ENCODE data around the gene TCF12. TPM values are rescaled to one million over a fixed set of nuclear protein-coding genes. Genes with fewer than 3 reads are reported as not detected.

Gene TCF12
- total RNA-seq, 6 experiments from 2014 or later, result 106 to 200 (median 149) TPM

DNA sequence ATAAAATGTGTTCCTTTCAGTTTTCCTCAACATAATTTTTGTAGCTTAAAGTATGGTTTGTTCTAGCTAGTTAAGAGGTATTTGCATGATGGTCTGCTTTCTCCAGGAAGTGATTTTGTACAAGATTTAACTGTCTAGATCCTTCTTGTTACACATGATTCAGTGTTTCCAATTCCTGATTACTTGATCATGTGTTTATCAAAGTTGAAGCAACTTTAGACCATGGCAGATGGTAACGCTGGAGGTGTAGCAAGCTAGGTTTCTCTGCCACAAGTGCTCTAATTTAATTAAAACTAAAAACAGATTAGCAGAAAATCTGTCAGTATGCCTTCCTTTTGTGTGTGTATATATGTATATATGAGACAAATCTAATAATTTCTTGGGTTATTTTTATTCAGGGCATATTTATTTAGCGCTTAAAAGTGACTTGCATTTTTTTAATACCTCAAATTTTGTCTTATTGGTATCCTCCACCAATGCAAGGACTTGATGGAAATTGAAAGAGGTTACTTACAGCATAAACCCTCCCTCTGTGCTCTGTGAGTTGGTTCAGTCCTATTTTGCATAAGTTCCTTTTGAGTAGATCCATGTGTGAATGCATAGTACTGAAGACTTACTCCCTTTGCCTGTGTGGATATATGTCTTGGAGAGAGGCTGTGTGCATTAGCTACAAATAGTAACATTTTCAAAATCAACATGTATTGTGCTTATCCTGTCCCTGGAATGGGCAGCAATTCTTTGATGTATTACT lies 300.6 kb downstream of the TCF12 start:
- Mint-ChIP-seq H3K36me3 (ENCODE audit: low read depth) (no peaks in the 10 kb centered on the region), H3K27me3 (ENCODE audit: insufficient read depth) (no peaks in the 10 kb centered on the region; the same call in 1 of the 2 replicates), H3K4me1 (ENCODE audit: low read depth) (peaks cover 74% of the 10 kb centered on the region), H3K4me3 (peak overlapping the region; percentile 95), H3K27ac (peak overlapping the region; percentile 90), H3K9me3 (no peaks in the 10 kb centered on the region)
- TF ChIP-seq, protein P1, sequence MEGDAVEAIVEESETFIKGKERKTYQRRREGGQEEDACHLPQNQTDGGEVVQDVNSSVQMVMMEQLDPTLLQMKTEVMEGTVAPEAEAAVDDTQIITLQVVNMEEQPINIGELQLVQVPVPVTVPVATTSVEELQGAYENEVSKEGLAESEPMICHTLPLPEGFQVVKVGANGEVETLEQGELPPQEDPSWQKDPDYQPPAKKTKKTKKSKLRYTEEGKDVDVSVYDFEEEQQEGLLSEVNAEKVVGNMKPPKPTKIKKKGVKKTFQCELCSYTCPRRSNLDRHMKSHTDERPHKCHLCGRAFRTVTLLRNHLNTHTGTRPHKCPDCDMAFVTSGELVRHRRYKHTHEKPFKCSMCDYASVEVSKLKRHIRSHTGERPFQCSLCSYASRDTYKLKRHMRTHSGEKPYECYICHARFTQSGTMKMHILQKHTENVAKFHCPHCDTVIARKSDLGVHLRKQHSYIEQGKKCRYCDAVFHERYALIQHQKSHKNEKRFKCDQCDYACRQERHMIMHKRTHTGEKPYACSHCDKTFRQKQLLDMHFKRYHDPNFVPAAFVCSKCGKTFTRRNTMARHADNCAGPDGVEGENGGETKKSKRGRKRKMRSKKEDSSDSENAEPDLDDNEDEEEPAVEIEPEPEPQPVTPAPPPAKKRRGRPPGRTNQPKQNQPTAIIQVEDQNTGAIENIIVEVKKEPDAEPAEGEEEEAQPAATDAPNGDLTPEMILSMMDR (IDR thresholded peaks at IDR 0.05), result no peak
- peak; percentile 89 for DNase-seq

DNA sequence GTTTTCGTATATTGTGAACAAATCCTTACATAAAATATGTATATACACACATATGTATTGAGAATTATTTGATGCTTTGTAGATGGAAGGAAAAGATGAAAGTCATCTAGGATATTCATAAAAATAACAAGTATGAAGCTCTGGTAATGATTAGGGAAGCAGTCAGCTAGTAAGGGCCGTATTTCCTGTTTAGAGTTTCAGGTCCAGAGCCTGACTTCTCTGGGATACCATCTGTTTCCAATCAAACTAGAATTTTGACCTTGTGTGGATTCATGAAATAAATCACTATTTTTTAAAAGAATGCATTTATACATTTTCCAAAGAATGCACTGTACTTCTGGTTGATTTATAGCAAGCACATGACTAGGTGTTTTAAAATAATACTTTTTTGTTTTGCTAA lies 301.8 kb downstream of the TCF12 start:
- no peaks in the 10 kb centered on the region for H3K9me3 Mint-ChIP-seq
- peak overlapping the region; percentile 95 for H3K4me3 Mint-ChIP-seq
- H3K36me3 Mint-ChIP-seq (ENCODE audit: low read depth), result no peaks in the 10 kb centered on the region
- DNase-seq, result peak; percentile 74
- H3K4me1 Mint-ChIP-seq (ENCODE audit: low read depth), result peaks cover 73% of the 10 kb centered on the region
- peak overlapping the region; percentile 90 for H3K27ac Mint-ChIP-seq
- TF ChIP-seq, protein P1 (IDR thresholded peaks at IDR 0.05), result no peak
- no peaks in the 10 kb centered on the region; the same call in 1 of the 2 replicates for H3K27me3 Mint-ChIP-seq (ENCODE audit: insufficient read depth)

DNA sequence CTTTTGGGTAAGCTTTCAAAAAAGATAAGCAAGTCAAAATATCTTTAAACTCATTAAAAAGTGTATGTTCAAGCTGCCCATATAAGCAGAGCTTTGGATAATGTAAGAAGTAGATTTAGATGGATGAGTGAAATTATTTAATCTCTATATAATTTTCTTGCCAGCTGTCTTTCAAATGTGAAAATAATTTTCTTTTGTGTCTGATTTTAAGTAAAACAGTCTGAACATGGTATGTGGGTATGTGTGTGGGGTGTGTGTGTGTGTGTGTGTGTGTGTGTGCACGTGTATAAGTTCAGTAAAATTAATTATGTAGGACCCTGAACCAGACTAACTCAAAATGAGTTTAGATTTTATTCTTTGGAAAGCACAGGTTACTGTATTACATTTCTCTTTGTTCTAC lies 302.7 kb downstream of the TCF12 start:
- H3K27ac Mint-ChIP-seq, result peak overlapping the region; percentile 90
- no peaks in the 10 kb centered on the region for H3K36me3 Mint-ChIP-seq (ENCODE audit: low read depth)
- peak overlapping the region; percentile 95 for H3K4me3 Mint-ChIP-seq
- H3K27me3 Mint-ChIP-seq (ENCODE audit: insufficient read depth), result no peaks in the 10 kb centered on the region; the same call in 1 of the 2 replicates
- H3K9me3 Mint-ChIP-seq, result no peaks in the 10 kb centered on the region
- H3K4me1 Mint-ChIP-seq (ENCODE audit: low read depth), result peaks cover 63% of the 10 kb centered on the region
- DNase-seq, result no peak
- TF ChIP-seq, protein P1 (IDR thresholded peaks at IDR 0.05), result no peak

DNA sequence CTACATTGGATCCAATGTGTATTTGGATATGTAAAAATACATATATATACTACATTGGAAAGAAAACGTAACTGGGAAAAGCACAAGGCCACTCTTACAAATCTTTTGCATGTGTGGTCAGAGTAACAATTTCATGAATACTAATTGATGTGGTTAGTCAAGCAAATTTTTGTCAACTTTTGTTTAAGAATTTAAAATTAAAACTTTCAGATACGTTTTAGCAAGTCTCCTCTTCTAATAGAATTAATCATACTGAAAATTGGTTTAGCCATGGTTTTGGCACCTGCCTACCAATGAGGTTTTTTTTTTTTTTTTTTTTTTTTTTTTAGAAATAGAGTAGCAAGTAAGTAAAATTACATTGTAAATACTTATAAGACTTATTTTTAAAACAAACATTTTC lies 304.9 kb downstream of the TCF12 start:
- TF ChIP-seq, protein P1 (IDR thresholded peaks at IDR 0.05), result no peak

DNA sequence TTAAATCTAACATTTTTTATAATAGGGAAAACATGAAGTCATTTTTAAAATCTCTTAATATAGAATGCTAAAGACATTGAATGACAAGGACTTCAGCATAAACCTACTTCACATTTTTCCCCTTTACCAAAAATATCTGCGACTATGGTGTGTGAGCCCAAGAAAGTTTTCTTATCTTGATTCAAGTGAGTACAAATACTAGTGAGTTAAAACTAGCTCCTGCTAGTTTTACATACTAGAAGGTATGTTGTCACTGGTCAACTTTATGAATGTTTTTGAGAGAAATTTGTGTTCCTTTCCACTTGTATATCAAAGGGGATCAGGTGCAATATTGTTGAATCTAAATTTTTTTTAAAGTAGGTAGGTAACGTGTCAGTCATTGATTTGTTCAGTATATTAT lies 305.4 kb downstream of the TCF12 start:
- peaks cover 59% of the 10 kb centered on the region for H3K4me1 Mint-ChIP-seq (ENCODE audit: low read depth)
- H3K27ac Mint-ChIP-seq, result peak overlapping the region; percentile 43
- DNase-seq, result no peak

More for the DNA sequence above, 304.9 kb downstream of the TCF12 start:
- H3K27me3 Mint-ChIP-seq (ENCODE audit: insufficient read depth), result no peaks in the 10 kb centered on the region; the same call in 1 of the 2 replicates
- H3K36me3 Mint-ChIP-seq (ENCODE audit: low read depth), result no peaks in the 10 kb centered on the region
- peaks cover 59% of the 10 kb centered on the region for H3K4me1 Mint-ChIP-seq (ENCODE audit: low read depth)
- H3K9me3 Mint-ChIP-seq, result no peaks in the 10 kb centered on the region
- H3K27ac Mint-ChIP-seq, result peak overlapping the region; percentile 69
- DNase-seq, result no peak
- H3K4me3 Mint-ChIP-seq, result peak overlapping the region; percentile 95

More for the DNA sequence above, 305.4 kb downstream of the TCF12 start:
- H3K27me3 Mint-ChIP-seq (ENCODE audit: insufficient read depth), result no peaks in the 10 kb centered on the region; the same call in 1 of the 2 replicates
- H3K4me3 Mint-ChIP-seq, result peak overlapping the region; percentile 95
- TF ChIP-seq, protein P1 (IDR thresholded peaks at IDR 0.05), result no peak
- H3K9me3 Mint-ChIP-seq, result no peaks in the 10 kb centered on the region
- H3K36me3 Mint-ChIP-seq (ENCODE audit: low read depth), result no peaks in the 10 kb centered on the region

Measured in HFFc6 (cell line).